Amygdala (tissue), 56 donors: ENCODE results near the gene SAP130.

Experiments used
- DNase-seq, 56 donors: peaks; one replicate each; lab custom pipeline; 2025; lab: John Stamatoyannopoulos, UW

SAP130 gene

GRCh38 chr2:127906206-127906926 lies 121.5 kb downstream of the SAP130 start:
- DNase-seq: peak in 6 of 56 donors; percentile 4 to 34 (median 15)

DNA sequence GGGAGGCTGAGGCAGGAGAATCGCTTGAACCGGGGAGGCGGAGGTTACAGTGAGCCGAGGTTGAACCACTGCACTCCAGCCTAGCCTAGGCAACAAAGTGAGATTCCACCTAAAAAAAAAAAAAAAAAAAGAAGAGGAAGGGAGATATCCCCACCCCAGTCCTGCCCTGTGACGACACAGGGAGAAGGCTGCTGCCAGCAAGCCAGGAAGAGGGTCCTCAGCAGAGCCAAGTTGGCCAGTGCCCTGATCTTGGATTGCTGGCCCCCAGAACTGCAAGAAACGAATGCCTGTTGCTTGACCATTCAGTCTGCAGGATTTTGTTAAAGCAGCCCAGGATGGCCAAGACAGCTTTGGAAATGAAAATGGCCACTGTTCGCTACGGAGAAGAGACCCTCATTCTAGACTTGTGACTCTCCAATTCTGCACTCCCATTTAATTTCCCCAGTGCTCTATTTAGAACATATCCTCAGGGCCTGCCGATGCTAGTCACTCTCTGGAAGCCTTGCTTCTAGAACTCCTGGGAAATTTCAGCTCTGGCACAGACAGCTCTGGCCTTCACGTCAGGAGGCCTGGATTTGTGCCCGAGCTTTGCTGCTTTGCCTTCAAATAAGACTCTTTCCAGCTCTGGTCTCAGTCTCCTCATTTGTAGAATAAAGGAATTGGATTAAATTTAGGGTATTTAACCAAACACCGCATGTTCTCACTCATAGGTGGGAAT lies 126.4 kb downstream of the SAP130 start:
- peak in 33 of 56 donors; percentile 9 to 75 (median 34) for DNase-seq

- no peak for DNase-seq
These were observed 130.2 kb downstream of the SAP130 start for GRCh38 chr2:127897531-127898211.

- no peak for DNase-seq
These were observed 134.4 kb downstream of the SAP130 start for GRCh38 chr2:127893494-127893893.

GRCh38 chr2:127893033-127893432 lies 134.8 kb downstream of the SAP130 start:
- DNase-seq: no peak

DNA sequence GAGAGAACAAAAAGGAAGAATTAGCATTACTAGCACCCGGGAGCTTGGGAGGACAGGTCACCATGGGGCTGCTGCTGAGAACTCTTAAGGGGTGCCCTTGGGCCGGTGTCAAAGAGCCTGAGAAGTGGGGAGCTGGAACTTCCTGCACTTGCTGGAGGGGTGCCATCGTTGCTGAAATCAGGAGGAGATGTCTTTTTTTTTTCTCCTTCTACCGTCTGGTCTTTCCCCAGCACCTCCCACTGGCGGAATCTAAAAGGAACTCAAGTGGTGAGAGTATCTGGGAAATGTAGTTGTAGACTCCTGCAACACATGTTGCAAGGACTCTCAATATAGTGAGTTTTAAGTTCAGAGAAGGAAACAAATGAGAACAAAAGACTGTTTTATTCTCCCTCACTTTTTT lies 136.0 kb downstream of the SAP130 start:
- no peak for DNase-seq
